DOHH2 (cell line): Measurements from ENCODE around the gene SARS1.

Experiments used
- H3F3A ChIP-seq: fragments of 200-600 bp; sonication (generic), shearing (Covaris generic); 2 replicates; pipeline ENCODE4 v1.6.0; 2016; ENCODE audit warnings: antibody characterized with exemption, mild to moderate bottlenecking; ENCODE audit not compliant: control insufficient read depth, insufficient read depth
- H3K27ac ChIP-seq: fragments of 200-600 bp; sonication (generic); 2 replicates; pipeline ENCODE4 v1.5.1; 2014; ENCODE audit warnings: low read depth, mild to moderate bottlenecking, low read length, moderate library complexity
- H3K27me3 ChIP-seq: fragments of 200-600 bp; sonication (generic); 2 replicates; pipeline ENCODE4 v1.6.1; 2014; ENCODE audit warnings: mild to moderate bottlenecking, low read length, mixed read lengths; ENCODE audit not compliant: control insufficient read depth
- H3K36me3 ChIP-seq: fragments of 200-600 bp; sonication (generic); 2 replicates; pipeline ENCODE4 v1.6.1; 2014; ENCODE audit warnings: mild to moderate bottlenecking, low read length, moderate library complexity, mixed read lengths; ENCODE audit not compliant: control insufficient read depth
- H3K4me1 ChIP-seq: fragments of 200-600 bp; sonication (generic); 2 replicates; pipeline ENCODE4 v1.6.1; 2014; ENCODE audit warnings: mild to moderate bottlenecking, low read length, mixed read lengths; ENCODE audit not compliant: control insufficient read depth
- H3K4me2 ChIP-seq: fragments of 200-600 bp; sonication (generic); 2 replicates; pipeline ENCODE4 v1.6.0; 2014; ENCODE audit warnings: mild to moderate bottlenecking, low read length, moderate library complexity
- H3K4me3 ChIP-seq: fragments of 200-600 bp; sonication (generic); 2 replicates; pipeline ENCODE4 v1.5.1; 2014; ENCODE audit warnings: mild to moderate bottlenecking, low read length, mixed read lengths
- H3K79me2 ChIP-seq: fragments of 200-600 bp; sonication (generic); 2 replicates; pipeline ENCODE4 v1.6.1; 2014; ENCODE audit warnings: mild to moderate bottlenecking, low read length, mixed read lengths; ENCODE audit not compliant: control insufficient read depth
- H3K9me2 ChIP-seq: fragments of 200-600 bp; sonication (generic); replicated peaks from 2 replicates; pipeline ENCODE4 v1.6.1; 2014; ENCODE audit warnings: mild to moderate bottlenecking, low read length, mixed read lengths; ENCODE audit not compliant: control insufficient read depth
- H3K9me3 ChIP-seq: fragments of 200-600 bp; sonication (generic); 2 replicates; pipeline ENCODE4 v1.6.1; 2014; ENCODE audit warnings: antibody characterized with exemption, low read length, mixed read lengths; ENCODE audit not compliant: control insufficient read depth, insufficient read depth
- H4K20me1 ChIP-seq: fragments of 200-600 bp; sonication (generic); 2 replicates; pipeline ENCODE4 v1.6.0; 2014; ENCODE audit warnings: low read depth, mild to moderate bottlenecking, antibody characterized with exemption, low read length, moderate library complexity; ENCODE audit not compliant: control insufficient read depth, insufficient read depth
- EZH2phosphoT487 ChIP-seq: fragments of 200-600 bp; sonication (generic); IDR thresholded peaks from 2 replicates; pipeline ENCODE4 v1.6.1; 2017; ENCODE audit warnings: borderline replicate concordance, mild to moderate bottlenecking, antibody characterized with exemption, low read length, moderate library complexity, mixed read lengths
- TF ChIP-seq, protein P1 (sequence below): fragments of 200-600 bp; sonication (generic); IDR thresholded peaks from one replicate; pipeline ENCODE4 v1.5.1; 2014; ENCODE audit warnings: antibody characterized with exemption, mild to moderate bottlenecking, low read depth, low read length; ENCODE audit not compliant: poor library complexity, severe bottlenecking

SARS1 gene

DNA sequence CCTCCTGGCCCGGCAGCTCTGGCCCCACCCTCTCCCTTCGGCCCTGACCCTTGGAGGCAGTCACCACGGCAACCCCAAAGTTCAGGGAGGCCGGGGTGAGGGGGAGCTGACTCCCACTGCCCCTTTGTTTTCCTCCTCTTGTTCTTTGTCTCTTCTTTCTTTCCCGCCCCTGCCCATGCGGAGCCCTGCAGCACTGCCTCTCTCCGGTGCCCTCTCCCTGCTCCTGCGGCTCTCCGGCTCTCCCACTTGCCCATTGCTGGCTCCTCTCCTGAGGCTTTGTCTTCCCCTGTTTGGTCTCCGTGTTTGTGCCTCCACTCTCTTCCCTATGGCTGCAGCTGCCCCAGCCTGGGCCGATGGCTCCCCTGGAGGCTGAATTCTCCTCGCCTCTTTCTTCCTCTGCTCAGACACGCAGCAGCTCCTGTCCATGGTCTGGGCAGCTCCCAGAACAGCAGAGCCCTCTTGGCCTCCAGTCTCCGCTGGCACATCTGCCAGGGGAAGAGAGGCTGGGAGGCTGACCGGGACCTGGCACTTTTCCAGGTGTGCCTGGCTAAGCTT, 41.5 kb downstream of the SARS1 start:
- H3F3A ChIP-seq: no peaks in the 10 kb centered on the region
- H3K4me3 ChIP-seq: no peak overlapping the region
- H4K20me1 ChIP-seq: no peaks in the 10 kb centered on the region
- no peaks in the 10 kb centered on the region for H3K9me2 ChIP-seq
- H3K27ac ChIP-seq: no peak overlapping the region
- H3K4me1 ChIP-seq: peaks cover 19% of the 10 kb centered on the region
- no peaks in the 10 kb centered on the region for H3K79me2 ChIP-seq
- H3K36me3 ChIP-seq: no peaks in the 10 kb centered on the region
- peaks cover 3% of the 10 kb centered on the region for H3K27me3 ChIP-seq
- no peaks in the 10 kb centered on the region for H3K9me3 ChIP-seq
- TF ChIP-seq EZH2phosphoT487: no peak
- TF ChIP-seq, protein P1, sequence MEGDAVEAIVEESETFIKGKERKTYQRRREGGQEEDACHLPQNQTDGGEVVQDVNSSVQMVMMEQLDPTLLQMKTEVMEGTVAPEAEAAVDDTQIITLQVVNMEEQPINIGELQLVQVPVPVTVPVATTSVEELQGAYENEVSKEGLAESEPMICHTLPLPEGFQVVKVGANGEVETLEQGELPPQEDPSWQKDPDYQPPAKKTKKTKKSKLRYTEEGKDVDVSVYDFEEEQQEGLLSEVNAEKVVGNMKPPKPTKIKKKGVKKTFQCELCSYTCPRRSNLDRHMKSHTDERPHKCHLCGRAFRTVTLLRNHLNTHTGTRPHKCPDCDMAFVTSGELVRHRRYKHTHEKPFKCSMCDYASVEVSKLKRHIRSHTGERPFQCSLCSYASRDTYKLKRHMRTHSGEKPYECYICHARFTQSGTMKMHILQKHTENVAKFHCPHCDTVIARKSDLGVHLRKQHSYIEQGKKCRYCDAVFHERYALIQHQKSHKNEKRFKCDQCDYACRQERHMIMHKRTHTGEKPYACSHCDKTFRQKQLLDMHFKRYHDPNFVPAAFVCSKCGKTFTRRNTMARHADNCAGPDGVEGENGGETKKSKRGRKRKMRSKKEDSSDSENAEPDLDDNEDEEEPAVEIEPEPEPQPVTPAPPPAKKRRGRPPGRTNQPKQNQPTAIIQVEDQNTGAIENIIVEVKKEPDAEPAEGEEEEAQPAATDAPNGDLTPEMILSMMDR: no peak
- H3K4me2 ChIP-seq: no peak overlapping the region

DNA sequence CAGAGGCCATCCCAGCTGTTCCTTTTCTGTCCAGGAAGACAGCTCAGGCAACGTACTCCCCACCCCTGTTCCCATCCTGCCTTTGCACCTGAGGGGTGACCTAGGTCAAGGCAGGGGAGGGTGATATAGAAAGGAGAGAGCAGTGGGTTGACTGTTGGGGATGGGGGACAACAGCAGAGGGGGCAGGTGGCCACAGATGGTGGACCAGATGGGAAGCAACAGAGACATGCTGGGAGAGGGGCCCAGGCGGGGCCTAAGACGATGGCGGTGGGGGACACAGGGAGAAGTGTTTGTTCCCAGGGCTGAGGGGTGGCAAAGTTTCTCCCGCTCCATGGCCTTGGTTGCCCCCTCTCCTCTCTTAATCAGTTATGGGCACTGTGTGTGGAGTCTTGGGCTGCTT, 42.0 kb downstream of the SARS1 start:
- no peak for TF ChIP-seq EZH2phosphoT487
- TF ChIP-seq, protein P1: no peak
- no peak overlapping the region for H3K4me2 ChIP-seq
- no peaks in the 10 kb centered on the region for H3F3A ChIP-seq
- no peaks in the 10 kb centered on the region for H3K9me3 ChIP-seq
- no peaks in the 10 kb centered on the region for H3K79me2 ChIP-seq
- H3K4me3 ChIP-seq: no peak overlapping the region
- no peaks in the 10 kb centered on the region for H4K20me1 ChIP-seq
- H3K4me1 ChIP-seq: peaks cover 18% of the 10 kb centered on the region
- no peaks in the 10 kb centered on the region for H3K9me2 ChIP-seq
- H3K27ac ChIP-seq: no peak overlapping the region
- H3K27me3 ChIP-seq: no peaks in the 10 kb centered on the region
- H3K36me3 ChIP-seq: no peaks in the 10 kb centered on the region

GRCh38 chr1:109256085-109256484, 42.4 kb downstream of the SARS1 start:
- H3K4me3 ChIP-seq: no peak overlapping the region
- H3K9me3 ChIP-seq: no peaks in the 10 kb centered on the region
- no peaks in the 10 kb centered on the region for H3F3A ChIP-seq
- H4K20me1 ChIP-seq: no peaks in the 10 kb centered on the region
- no peaks in the 10 kb centered on the region for H3K9me2 ChIP-seq
- H3K27me3 ChIP-seq: no peaks in the 10 kb centered on the region
- H3K27ac ChIP-seq: no peak overlapping the region
- no peak overlapping the region for H3K4me2 ChIP-seq
- no peaks in the 10 kb centered on the region for H3K79me2 ChIP-seq
- no peak for TF ChIP-seq EZH2phosphoT487
- TF ChIP-seq, protein P1: no peak
- H3K36me3 ChIP-seq: no peaks in the 10 kb centered on the region
- H3K4me1 ChIP-seq: peaks cover 18% of the 10 kb centered on the region
